DND-41 (cell line): ENCODE data around the gene ANKRD36.
"Not testable (repeated sequence)": the region's sequence is repeated elsewhere in the genome, so short reads cannot be mapped to it uniquely, and the experiment has no call there.

Experiments used
- ATAC-seq: fragments of 200-7000 bp; cut with Tn5 transposase; 3 replicates; pipeline ENCODE4 v1.9.1; 2021; ENCODE audit warnings: low read depth; ENCODE audit not compliant: insufficient read depth
- DNase-seq: peaks from one replicate; pipeline ENCODE4 v3.0.0-alpha.2; 2020
- H2AFZ ChIP-seq: 2 replicates; pipeline ENCODE4 v1.6.0; 2012; ENCODE audit warnings: low read depth, low read length
- H3K27ac ChIP-seq: 2 replicates; pipeline ENCODE4 v1.5.1; 2012; ENCODE audit warnings: low read length, inconsistent platforms
- H3K27me3 ChIP-seq: fragments of 200-600 bp; sonication (generic); 2 replicates; pipeline ENCODE4 v1.6.0; 2012; ENCODE audit warnings: low read length, mild to moderate bottlenecking, inconsistent platforms; ENCODE audit not compliant: insufficient read depth, poor library complexity
- H3K36me3 ChIP-seq: 2 replicates; pipeline ENCODE4 v1.5.1; 2012; ENCODE audit warnings: low read length, inconsistent platforms; ENCODE audit not compliant: insufficient read depth
- H3K4me1 ChIP-seq: 2 replicates; pipeline ENCODE4 v1.5.1; 2012; ENCODE audit warnings: mild to moderate bottlenecking, low read length; ENCODE audit not compliant: insufficient read depth
- H3K4me2 ChIP-seq: 2 replicates; pipeline ENCODE4 v1.6.0; 2012; ENCODE audit warnings: mild to moderate bottlenecking, moderate library complexity, low read length, inconsistent platforms; ENCODE audit not compliant: insufficient read depth
- H3K4me3 ChIP-seq, 2 experiments: fragments of 200-600 bp in 1 of 2; shearing (Covaris generic) in 1 of 2; 2 replicates each; pipeline ENCODE4 v1.5.1; 2012 to 2016; ENCODE audit warnings: inconsistent platforms in 2 of 2, low read length in 2 of 2, mild to moderate bottlenecking in 2 of 2, low read depth in 1 of 2, moderate library complexity in 1 of 2
- H3K79me2 ChIP-seq: 2 replicates; pipeline ENCODE4 v1.6.0; 2012; ENCODE audit warnings: low read length, inconsistent platforms; ENCODE audit not compliant: insufficient read depth
- H3K9ac ChIP-seq: 2 replicates; pipeline ENCODE4 v1.6.0; 2012; ENCODE audit warnings: low read depth, mild to moderate bottlenecking, inconsistent platforms, low read length, moderate library complexity
- H3K9me3 ChIP-seq: 2 replicates; pipeline ENCODE4 v1.5.1; 2012; ENCODE audit warnings: low read length, moderate library complexity, mild to moderate bottlenecking, inconsistent platforms; ENCODE audit not compliant: insufficient read depth, severe bottlenecking
- H4K20me1 ChIP-seq: 2 replicates; pipeline ENCODE4 v1.6.0; 2012; ENCODE audit warnings: low read length; ENCODE audit not compliant: insufficient read depth
- CTCF ChIP-seq: IDR thresholded peaks from 2 replicates; pipeline ENCODE4 v1.5.1; 2012; ENCODE audit warnings: borderline replicate concordance, low read length, moderate library complexity, mild to moderate bottlenecking; ENCODE audit not compliant: poor library complexity, severe bottlenecking; ENCODE audit errors: extremely low read depth
- EZH2 ChIP-seq: IDR thresholded peaks from 3 replicates; pipeline ENCODE4 v1.6.1; 2012; ENCODE audit warnings: borderline replicate concordance, low read depth, mild to moderate bottlenecking, moderate library complexity, low read length, inconsistent platforms; ENCODE audit not compliant: severe bottlenecking

Gene ANKRD36

GRCh38 chr2:97113050-97113881, at the start of gene ANKRD36:
TSS of gene ANKRD36 (plus strand) at chr2:97113153. CDS start at chr2:97113740, 587 bp downstream.
- ATAC-seq: peak; percentile 95
- not testable (repeated sequence) for H3K27me3 ChIP-seq, H3K36me3 ChIP-seq, H3K9me3 ChIP-seq, H3K4me1 ChIP-seq, H4K20me1 ChIP-seq
- Histone ChIP-seq H2AFZ (peak within 1 kb of the TSS; percentile 100), H3K4me2 (peak within 1 kb of the TSS; percentile 98), H3K9ac (peak within 1 kb of the TSS; percentile 92), H3K27ac (peak within 1 kb of the TSS; percentile 94), H3K79me2 (peaks cover 19% of the 10 kb centered on the region), H3K4me3 (peak within 1 kb of the TSS; percentile 56 to 83; a peak in 3 of 4 replicates)
- peak; percentile 64 for TF ChIP-seq CTCF
- DNase-seq: peak; percentile 90

- not testable (repeated sequence) for H3K9ac ChIP-seq, H3K27me3 ChIP-seq, H3K4me3 ChIP-seq, H3K27ac ChIP-seq, H3K4me1 ChIP-seq, H2AFZ ChIP-seq, DNase-seq, H4K20me1 ChIP-seq, H3K9me3 ChIP-seq, H3K36me3 ChIP-seq, ATAC-seq, H3K4me2 ChIP-seq, H3K79me2 ChIP-seq
Observed at GRCh38 chr2:97066030-97066429, 46.9 kb upstream of the ANKRD36 start.

GRCh38 chr2:97067279-97068004, 45.5 kb upstream of the ANKRD36 start:
- ATAC-seq (no peak), DNase-seq (no peak)
- H3K4me2 ChIP-seq: no peak overlapping the region
- H3K27ac ChIP-seq: no peak overlapping the region
- peaks cover 10% of the 10 kb centered on the region for H3K27me3 ChIP-seq
- no peak overlapping the region for H2AFZ ChIP-seq
- no peaks in the 10 kb centered on the region for H3K79me2 ChIP-seq
- no peak overlapping the region for H3K9ac ChIP-seq
- no peaks in the 10 kb centered on the region for H3K4me1 ChIP-seq
- no peaks in the 10 kb centered on the region for H3K36me3 ChIP-seq
- H3K4me3 ChIP-seq: no peak overlapping the region
- H3K9me3 ChIP-seq: no peaks in the 10 kb centered on the region
- TF ChIP-seq EZH2 (no peak), CTCF (no peak)
- no peaks in the 10 kb centered on the region for H4K20me1 ChIP-seq

GRCh38 chr2:97068074-97068473, 44.9 kb upstream of the ANKRD36 start:
- DNase-seq: no peak
- Histone ChIP-seq H3K9ac (no peak overlapping the region), H3K4me3 (no peak overlapping the region), H2AFZ (no peak overlapping the region), H3K36me3 (no peaks in the 10 kb centered on the region), H4K20me1 (no peaks in the 10 kb centered on the region), H3K27ac (no peak overlapping the region), H3K4me2 (no peak overlapping the region), H3K9me3 (no peaks in the 10 kb centered on the region), H3K4me1 (no peaks in the 10 kb centered on the region), H3K79me2 (no peaks in the 10 kb centered on the region), H3K27me3 (peaks cover 10% of the 10 kb centered on the region)
- TF ChIP-seq EZH2 (no peak), CTCF (no peak)
- no peak for ATAC-seq

GRCh38 chr2:97068722-97069121, 44.2 kb upstream of the ANKRD36 start:
- not testable (repeated sequence) for H3K4me2 ChIP-seq, H3K4me1 ChIP-seq, H3K36me3 ChIP-seq, ATAC-seq, DNase-seq, H3K27ac ChIP-seq, H2AFZ ChIP-seq, H3K79me2 ChIP-seq, H3K9ac ChIP-seq, H3K4me3 ChIP-seq, H3K9me3 ChIP-seq, H3K27me3 ChIP-seq, H4K20me1 ChIP-seq
